Spleen (tissue), 7 donors: ENCODE measurements around the gene PLXNC1.

Experiments used
- POLR2A ChIP-seq, 3 donors: fragments of 450-650 bp; IDR thresholded peaks; one replicate each; pipeline ENCODE4 v1.5.1; 2017; ENCODE audit warnings: antibody characterized with exemption in 3 of 3, mild to moderate bottlenecking in 1 of 3
- POLR2AphosphoS5 ChIP-seq, 3 donors: sonication (generic); formaldehyde crosslinking; IDR thresholded peaks; one replicate each; pipeline ENCODE4 v1.5.1; 2017; ENCODE audit warnings: antibody characterized with exemption in 3 of 3
- TF ChIP-seq, protein P1 (sequence below), 11 experiments: fragments of 200-600 bp in 7 of 11; fragments of 450-650 bp in 4 of 11; sonication (generic) in 4 of 11; IDR thresholded peaks in 8 of 11; conservative IDR thresholded peaks in 3 of 11; 1 replicate in 7 of 11; 2 replicates in 4 of 11; pipeline versions ENCODE4 v1.4.0 to v1.8.0; 2016 to 2021; ENCODE audit warnings: antibody characterized with exemption in 11 of 11, inconsistent platforms in 4 of 11, mild to moderate bottlenecking in 1 of 11
- donor health status: DM: no; HTN: no; CAD: no; lungs with moderate emphysema.
- donor health status: DM: no; HTN: no; CAD: no.
- donor health status: DM: no; HTN: no; CAD: no.

DNA sequence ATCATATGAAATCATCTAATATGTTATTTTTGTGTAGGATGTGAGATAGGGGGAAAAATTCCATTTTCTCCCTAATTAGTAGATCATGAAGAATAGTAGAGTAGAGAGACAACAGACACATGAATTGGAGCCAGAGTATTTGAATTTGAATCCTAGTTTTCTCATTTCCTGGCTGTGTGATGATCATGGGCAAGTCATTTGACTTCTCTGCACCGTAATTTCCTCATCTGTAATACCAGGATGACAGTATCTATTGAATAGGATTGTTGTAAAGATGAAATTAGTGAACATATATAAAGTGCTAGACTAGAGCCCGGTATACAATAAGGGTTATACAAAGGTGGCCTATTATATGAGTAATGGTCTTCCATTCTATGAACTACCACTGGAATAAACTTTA, 32.2 kb upstream of the PLXNC1 start:
- TF ChIP-seq, protein P1, sequence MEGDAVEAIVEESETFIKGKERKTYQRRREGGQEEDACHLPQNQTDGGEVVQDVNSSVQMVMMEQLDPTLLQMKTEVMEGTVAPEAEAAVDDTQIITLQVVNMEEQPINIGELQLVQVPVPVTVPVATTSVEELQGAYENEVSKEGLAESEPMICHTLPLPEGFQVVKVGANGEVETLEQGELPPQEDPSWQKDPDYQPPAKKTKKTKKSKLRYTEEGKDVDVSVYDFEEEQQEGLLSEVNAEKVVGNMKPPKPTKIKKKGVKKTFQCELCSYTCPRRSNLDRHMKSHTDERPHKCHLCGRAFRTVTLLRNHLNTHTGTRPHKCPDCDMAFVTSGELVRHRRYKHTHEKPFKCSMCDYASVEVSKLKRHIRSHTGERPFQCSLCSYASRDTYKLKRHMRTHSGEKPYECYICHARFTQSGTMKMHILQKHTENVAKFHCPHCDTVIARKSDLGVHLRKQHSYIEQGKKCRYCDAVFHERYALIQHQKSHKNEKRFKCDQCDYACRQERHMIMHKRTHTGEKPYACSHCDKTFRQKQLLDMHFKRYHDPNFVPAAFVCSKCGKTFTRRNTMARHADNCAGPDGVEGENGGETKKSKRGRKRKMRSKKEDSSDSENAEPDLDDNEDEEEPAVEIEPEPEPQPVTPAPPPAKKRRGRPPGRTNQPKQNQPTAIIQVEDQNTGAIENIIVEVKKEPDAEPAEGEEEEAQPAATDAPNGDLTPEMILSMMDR (IDR thresholded peaks at IDR 0.05 in 8 of 11, conservative IDR thresholded peaks at IDR 0.05 in 3 of 11): no peak
- no peak for TF ChIP-seq POLR2AphosphoS5 (IDR thresholded peaks at IDR 0.05)
- TF ChIP-seq POLR2A (IDR thresholded peaks at IDR 0.05): no peak
